A549 (cell line): Measurements from ENCODE around the gene TUBB2A. TPM values are rescaled to one million over a fixed set of nuclear protein-coding genes. Genes with fewer than 3 reads are reported as not detected.
"Not testable (repeated sequence)": the region's sequence is repeated elsewhere in the genome, so short reads cannot be mapped to it uniquely, and the experiment has no call there.

Experiments used
- ATAC-seq, 2 experiments: fragments of 200-7000 bp in 1 of 2; fragments of >200 bp in 1 of 2; cut with Nextera tagmentation in 1 of 2; cut with Tn5 transposase in 1 of 2; 3 replicates each; pipeline versions ENCODE4 v1.8.0 to v1.9.1; 2018 to 2020; ENCODE audit warnings: mild to moderate bottlenecking in 1 of 2, moderate library complexity in 1 of 2
- CTCF ChIA-PET: fragments of 300-600 bp; sonication (Branson Sonifier 250); formaldehyde crosslinking; extraction: SDS; loops from one replicate; lab custom pipeline; 2021; ENCODE audit warnings: antibody characterized with exemption, inconsistent platforms; lab: Yijun Ruan, JAX
- POLR2A ChIA-PET: fragments of 350-600 bp; formaldehyde crosslinking; extraction: SDS; loops from one replicate; lab custom pipeline; 2021; ENCODE audit warnings: antibody characterized with exemption, inconsistent platforms; lab: Yijun Ruan, JAX
- DNase-seq, 2 experiments: peaks; one replicate each; pipeline versions ENCODE4 v3.0.0 to v3.0.0-alpha.2; 2011 to 2016; ENCODE audit warnings: low read depth in 1 of 2, low spot score in 1 of 2
- FAIRE-seq: peaks from 2 replicates; lab custom pipeline; 2011; peaks lifted over from hg19 to GRCh38; lab: Jason Lieb, UNC
- H3K27ac ChIP-seq, 2 experiments: fragments of >200 bp; sonication (Bioruptor Twin); formaldehyde crosslinking; 3 replicates each; pipeline ENCODE4 v1.5.1; 2016 to 2017
- H3K4me1 ChIP-seq: fragments of >200 bp; sonication (Bioruptor Twin); formaldehyde crosslinking; 3 replicates; pipeline ENCODE4 v1.6.1; 2016
- H3K4me2 ChIP-seq: fragments of >200 bp; sonication (Bioruptor Twin); formaldehyde crosslinking; 3 replicates; pipeline ENCODE4 v1.6.1; 2016
- H3K4me3 ChIP-seq: fragments of >200 bp; sonication (Bioruptor Twin); formaldehyde crosslinking; 3 replicates; pipeline ENCODE4 v1.5.1; 2016
- H3K9me3 ChIP-seq: fragments of >200 bp; sonication (Bioruptor Twin); formaldehyde crosslinking; 3 replicates; pipeline ENCODE4 v1.6.1; 2016
- CHD4 ChIP-seq: fragments of 200-600 bp; sonication (generic); IDR thresholded peaks from 2 replicates; pipeline ENCODE4 v1.6.1; 2016; ENCODE audit warnings: antibody characterized with exemption, mild to moderate bottlenecking, borderline replicate concordance
- CTCF ChIP-seq: fragments of >200 bp; sonication (Bioruptor Twin); formaldehyde crosslinking; IDR thresholded peaks from 3 replicates; pipeline ENCODE4 v1.5.1; 2016
- E2F6 ChIP-seq: IDR thresholded peaks from 2 replicates; pipeline ENCODE4 v1.6.1; 2012; ENCODE audit warnings: low read depth, borderline replicate concordance
- EHF ChIP-seq: fragments of 250-450 bp; sonication (Bioruptor Pico); IDR thresholded peaks from 2 replicates; pipeline ENCODE4 v1.5.0; 2020; ENCODE audit warnings: mild to moderate bottlenecking
- JUNB ChIP-seq: fragments of >200 bp; sonication (Bioruptor Twin); formaldehyde crosslinking; IDR thresholded peaks from 2 replicates; pipeline ENCODE4 v1.6.1; 2016
- KDM1A ChIP-seq: fragments of 200-600 bp; sonication (generic); IDR thresholded peaks from 2 replicates; pipeline ENCODE4 v1.6.1; 2016; ENCODE audit warnings: low read depth, mild to moderate bottlenecking
- RCOR1 ChIP-seq: fragments of 150-350 bp; IDR thresholded peaks from 2 replicates; pipeline ENCODE4 v1.6.1; 2014; ENCODE audit warnings: antibody characterized with exemption, low read length, low read depth
- ZSCAN20 ChIP-seq: fragments of 250-450 bp; sonication (Bioruptor Pico); IDR thresholded peaks from 2 replicates; pipeline ENCODE4 v1.8.0; 2022; ENCODE audit warnings: mild to moderate bottlenecking, moderate library complexity
- WGBS: methylation state at CpG from one replicate; pipeline ENCODE4 v1.1.6; 2017; ENCODE audit errors: missing lambda C conversion rate; 5-methylcytosine and 5-hydroxymethylcytosine counted together
- polyA plus RNA-seq, 4 experiments: library from polyadenylated mRNA; depleted of rRNA in 3 of 4; stranded (reverse); fragments of >200 nt; fragmentation: RNase III in 1 of 4; extraction: RNeasy Plus Mini Kit Qiagen cat#74134 plus additional on column Dnase treatment in 1 of 4; gene quantifications; 2 replicates in 3 of 4; 3 replicates in 1 of 4; pipeline ENCODE4 v1.2.3, GENCODE V29; 2011 to 2017
- TF ChIP-seq, protein P1 (sequence below): IDR thresholded peaks from 2 replicates; pipeline ENCODE4 v1.6.1; 2012

TUBB2A gene
- polyA plus RNA-seq, 2 of the 4 experiments (the other 2 are of a cell fraction): 23.9 to 47.4 TPM

GRCh38 chr6:3202999-3203696, 45.8 kb upstream of the TUBB2A start:
- no peak for ATAC-seq
- H3K27ac ChIP-seq: no peak overlapping the region
- TF ChIP-seq RCOR1 (no peak), KDM1A (no peak), CHD4 (no peak)
- TF ChIP-seq, all 56 proteins: peak for 0
- FAIRE-seq (no peak), DNase-seq (no peak)
- CTCF ChIA-PET: interaction anchor here (0.7 kb wide), 1 partner anchor 48 kb away, joined by 4 read pairs; no protein-coding TSS in a partner anchor
- Histone ChIP-seq H3K9me3 (no peaks in the 10 kb centered on the region), H3K4me1 (peaks cover under 1% of the 10 kb centered on the region; the same call in 2 of the 3 replicates), H3K4me3 (no peak overlapping the region), H3K4me2 (no peak overlapping the region)
- POLR2A ChIA-PET: no interaction called here
- WGBS: 63% methylated on average over 7 of the region's 7 CpGs

GRCh38 chr6:3201388-3201787, 44.0 kb upstream of the TUBB2A start:
- ATAC-seq (no peak), FAIRE-seq (no peak), DNase-seq (no peak)
- WGBS: 83% methylated on average over 2 of the region's 2 CpGs
- H3K9me3 ChIP-seq: no peaks in the 10 kb centered on the region
- no peak overlapping the region for H3K4me2 ChIP-seq
- TF ChIP-seq ZSCAN20 (CRISPR knock-in tag): no peak
- TF ChIP-seq EHF (CRISPR knock-in tag): no peak
- no peak for TF ChIP-seq JUNB
- TF ChIP-seq CTCF: no peak
- no peak overlapping the region for H3K27ac ChIP-seq
- POLR2A ChIA-PET: no interaction called here
- H3K4me1 ChIP-seq: peaks cover 8% of the 10 kb centered on the region
- CTCF ChIA-PET: no interaction called here
- no peak overlapping the region for H3K4me3 ChIP-seq

DNA sequence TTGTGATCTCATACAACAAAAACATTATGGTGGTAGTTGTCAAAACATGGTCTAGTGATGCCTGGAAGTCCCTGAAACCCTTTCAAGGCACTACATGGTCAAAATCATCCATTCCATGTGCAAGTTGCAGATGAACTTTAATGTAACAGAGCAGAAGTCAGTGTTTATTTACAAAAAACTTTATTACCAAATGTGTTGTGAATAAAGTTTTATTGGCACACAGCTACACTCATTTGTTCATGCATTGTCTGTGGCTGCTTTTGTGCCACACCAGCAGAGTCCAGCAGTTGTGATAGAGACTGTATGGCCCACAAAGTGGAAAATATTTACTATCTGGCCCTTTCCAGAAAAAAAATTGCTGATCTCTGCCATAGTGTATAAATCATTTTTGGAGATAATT, 43.3 kb upstream of the TUBB2A start:
- Histone ChIP-seq H3K9me3 (no peaks in the 10 kb centered on the region), H3K4me3 (no peak overlapping the region), H3K4me2 (no peak overlapping the region), H3K27ac (no peak overlapping the region), H3K4me1 (peaks cover 15% of the 10 kb centered on the region)
- no peak for TF ChIP-seq JUNB
- ATAC-seq (no peak), DNase-seq (no peak), FAIRE-seq (no peak)
- ChIA-PET CTCF (no interaction called here), POLR2A (no interaction called here)

GRCh38 chr6:3199382-3199781, 42.0 kb upstream of the TUBB2A start:
- Histone ChIP-seq H3K4me3 (no peak overlapping the region), H3K27ac (no peak overlapping the region), H3K4me2 (no peak overlapping the region), H3K4me1 (peaks cover 17% of the 10 kb centered on the region), H3K9me3 (no peaks in the 10 kb centered on the region)
- FAIRE-seq (no peak), ATAC-seq (no peak), DNase-seq (no peak)
- ChIA-PET POLR2A (no interaction called here), CTCF (no interaction called here)
- TF ChIP-seq, protein P1, sequence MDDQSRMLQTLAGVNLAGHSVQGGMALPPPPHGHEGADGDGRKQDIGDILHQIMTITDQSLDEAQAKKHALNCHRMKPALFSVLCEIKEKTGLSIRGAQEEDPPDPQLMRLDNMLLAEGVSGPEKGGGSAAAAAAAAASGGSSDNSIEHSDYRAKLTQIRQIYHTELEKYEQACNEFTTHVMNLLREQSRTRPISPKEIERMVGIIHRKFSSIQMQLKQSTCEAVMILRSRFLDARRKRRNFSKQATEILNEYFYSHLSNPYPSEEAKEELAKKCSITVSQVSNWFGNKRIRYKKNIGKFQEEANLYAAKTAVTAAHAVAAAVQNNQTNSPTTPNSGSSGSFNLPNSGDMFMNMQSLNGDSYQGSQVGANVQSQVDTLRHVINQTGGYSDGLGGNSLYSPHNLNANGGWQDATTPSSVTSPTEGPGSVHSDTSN: no peak
- no peak for TF ChIP-seq E2F6
- 77% methylated on average over 5 of the region's 5 CpGs for WGBS

DNA sequence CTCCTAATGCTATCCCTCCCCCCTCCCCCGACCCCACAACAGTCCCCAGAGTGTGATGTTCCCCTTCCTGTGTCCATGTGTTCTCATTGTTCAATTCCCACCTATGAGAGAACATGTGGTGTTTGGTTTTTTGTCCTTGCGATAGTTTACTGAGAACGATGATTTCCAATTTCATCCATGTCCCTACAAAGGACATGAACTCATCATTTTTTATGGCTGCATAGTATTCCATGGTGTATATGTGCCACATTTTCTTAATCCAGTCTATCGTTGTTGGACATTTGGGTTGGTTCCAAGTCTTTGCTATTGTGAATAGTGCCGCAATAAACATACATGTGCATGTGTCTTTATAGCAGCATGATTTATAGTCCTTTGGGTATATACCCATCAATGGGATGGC, 40.4 kb upstream of the TUBB2A start:
- ATAC-seq, H3K27ac ChIP-seq, POLR2A ChIA-PET, DNase-seq, CTCF ChIA-PET, H3K4me2 ChIP-seq, H3K4me3 ChIP-seq, H3K9me3 ChIP-seq, FAIRE-seq: not testable (repeated sequence)
- H3K4me1 ChIP-seq: peaks cover 17% of the 10 kb centered on the region
- 68% methylated on average over 4 of the region's 5 CpGs for WGBS
